Panc1 (cell line): ENCODE results near the gene CLASRP. TPM values are rescaled to one million over a fixed set of nuclear protein-coding genes. Genes with fewer than 3 reads are reported as not detected.

Experiments used
- ATAC-seq: fragments of 200-7000 bp; cut with Tn5 transposase; 2 replicates; pipeline ENCODE4 v1.9.1; 2020; ENCODE audit warnings: mild to moderate bottlenecking, moderate library complexity
- BruUV-seq: library from RNA; stranded (reverse); fragments of 400-500 nt; replicated peaks from 2 replicates; lab custom pipeline; 2021; lab: Mats Ljungman, UMichigan
- CTCF ChIA-PET: fragments of 300-600 bp; sonication (Branson Sonifier 250); formaldehyde crosslinking; loops from one replicate; lab custom pipeline; 2022; ENCODE audit warnings: antibody characterized with exemption; lab: Charles Lee
- POLR2A ChIA-PET: fragments of 300-600 bp; sonication (Branson Sonifier 250); formaldehyde crosslinking; loops from one replicate; lab custom pipeline; 2022; ENCODE audit warnings: antibody characterized with exemption; lab: Charles Lee
- DNase-seq: peaks from one replicate; pipeline ENCODE4 v3.0.0-alpha.2; 2010; ENCODE audit warnings: low read depth, low spot score
- H3K27ac ChIP-seq: 2 replicates; pipeline ENCODE4 v1.5.1; 2011; ENCODE audit warnings: mild to moderate bottlenecking, low read length, inconsistent platforms
- H3K27me3 ChIP-seq: fragments of 200-500 bp; sonication (Bioruptor generic); 2 replicates; pipeline ENCODE4 v1.6.0; 2014; ENCODE audit warnings: low read length, inconsistent platforms; ENCODE audit not compliant: control insufficient read depth, insufficient read depth
- H3K36me3 ChIP-seq: fragments of 200-500 bp; sonication (Bioruptor generic); 2 replicates; pipeline ENCODE4 v1.5.1; 2014; ENCODE audit warnings: inconsistent platforms, mild to moderate bottlenecking, low read length, moderate library complexity; ENCODE audit not compliant: control insufficient read depth, insufficient read depth
- H3K4me1 ChIP-seq: 2 replicates; pipeline ENCODE4 v1.5.1; 2011; ENCODE audit warnings: inconsistent platforms, mild to moderate bottlenecking, low read length, moderate library complexity; ENCODE audit not compliant: control insufficient read depth, insufficient read depth
- H3K4me3 ChIP-seq, 2 experiments: 2 replicates each; pipeline ENCODE4 v1.5.1; 2011 to 2012; ENCODE audit warnings: low read depth in 2 of 2, low read length in 2 of 2, mild to moderate bottlenecking in 2 of 2, inconsistent platforms in 1 of 2, moderate library complexity in 1 of 2
- H3K9me3 ChIP-seq: fragments of 200-500 bp; sonication (Bioruptor generic); 2 replicates; pipeline ENCODE4 v1.5.1; 2014; ENCODE audit warnings: low read depth, mild to moderate bottlenecking, inconsistent platforms, low read length, moderate library complexity; ENCODE audit not compliant: control insufficient read depth, insufficient read depth
- CTCF ChIP-seq: fragments of 450-650 bp; IDR thresholded peaks from 2 replicates; pipeline ENCODE4 v1.5.1; 2017; ENCODE audit warnings: mild to moderate bottlenecking
- POLR2AphosphoS5 ChIP-seq: IDR thresholded peaks from 2 replicates; pipeline ENCODE4 v1.6.1; 2012; ENCODE audit warnings: mild to moderate bottlenecking, low read depth, low read length, moderate library complexity
- SIN3A ChIP-seq: IDR thresholded peaks from 2 replicates; pipeline ENCODE4 v1.6.1; 2012; ENCODE audit warnings: low read depth, mild to moderate bottlenecking, low read length, moderate library complexity, borderline replicate concordance; ENCODE audit not compliant: insufficient read depth
- TCF7L2 ChIP-seq: IDR thresholded peaks from 2 replicates; pipeline ENCODE4 v1.6.1; 2011; ENCODE audit warnings: mild to moderate bottlenecking, low read depth, low read length, inconsistent platforms
- in situ Hi-C: cut with HindIII; loops from 2 replicates; pipeline ENCODE4 v1.10.0; 2016; ENCODE audit warnings: low sequenced_read_pairs, low pct_unique_long_range_greater_than_20kb
- intact Hi-C: fragments of 100-400 bp; cut with micrococcal nuclease; formaldehyde crosslinking; loops from one replicate; pipeline ENCODE4 v1.10.0; 2022; ENCODE audit not compliant: unreplicated experiment
- total RNA-seq: library from RNA; stranded (reverse); gene quantifications from one replicate; pipeline ENCODE4 v1.2.1, GENCODE V29; 2021; ENCODE audit not compliant: unreplicated experiment
- TF ChIP-seq, protein P1 (sequence below), 2 experiments: IDR thresholded peaks; 2 replicates each; pipeline ENCODE4 v1.6.1; 2011 to 2012; ENCODE audit warnings: low read depth in 2 of 2, control low read depth in 1 of 2, low read length in 1 of 2, mild to moderate bottlenecking in 1 of 2, moderate library complexity in 1 of 2; ENCODE audit not compliant: insufficient read depth in 1 of 2

CLASRP gene
- total RNA-seq, 1 experiment from 2014 or later, result 72.4 TPM

- CTCF ChIA-PET, result no interaction called here
- no TSS peak for BruUV-seq
- no peaks in the 10 kb centered on the region for H3K4me1 ChIP-seq
- H3K36me3 ChIP-seq, result no peaks in the 10 kb centered on the region
- no peaks in the 10 kb centered on the region for H3K9me3 ChIP-seq
- in situ Hi-C loops, result no loop called here
- no peak overlapping the region for H3K4me3 ChIP-seq
- no peak for DNase-seq
- no peak for ATAC-seq
- POLR2A ChIA-PET, result no interaction called here
- intact Hi-C loops, result no loop called here
- no peaks in the 10 kb centered on the region for H3K27me3 ChIP-seq
- TF ChIP-seq, protein P1, sequence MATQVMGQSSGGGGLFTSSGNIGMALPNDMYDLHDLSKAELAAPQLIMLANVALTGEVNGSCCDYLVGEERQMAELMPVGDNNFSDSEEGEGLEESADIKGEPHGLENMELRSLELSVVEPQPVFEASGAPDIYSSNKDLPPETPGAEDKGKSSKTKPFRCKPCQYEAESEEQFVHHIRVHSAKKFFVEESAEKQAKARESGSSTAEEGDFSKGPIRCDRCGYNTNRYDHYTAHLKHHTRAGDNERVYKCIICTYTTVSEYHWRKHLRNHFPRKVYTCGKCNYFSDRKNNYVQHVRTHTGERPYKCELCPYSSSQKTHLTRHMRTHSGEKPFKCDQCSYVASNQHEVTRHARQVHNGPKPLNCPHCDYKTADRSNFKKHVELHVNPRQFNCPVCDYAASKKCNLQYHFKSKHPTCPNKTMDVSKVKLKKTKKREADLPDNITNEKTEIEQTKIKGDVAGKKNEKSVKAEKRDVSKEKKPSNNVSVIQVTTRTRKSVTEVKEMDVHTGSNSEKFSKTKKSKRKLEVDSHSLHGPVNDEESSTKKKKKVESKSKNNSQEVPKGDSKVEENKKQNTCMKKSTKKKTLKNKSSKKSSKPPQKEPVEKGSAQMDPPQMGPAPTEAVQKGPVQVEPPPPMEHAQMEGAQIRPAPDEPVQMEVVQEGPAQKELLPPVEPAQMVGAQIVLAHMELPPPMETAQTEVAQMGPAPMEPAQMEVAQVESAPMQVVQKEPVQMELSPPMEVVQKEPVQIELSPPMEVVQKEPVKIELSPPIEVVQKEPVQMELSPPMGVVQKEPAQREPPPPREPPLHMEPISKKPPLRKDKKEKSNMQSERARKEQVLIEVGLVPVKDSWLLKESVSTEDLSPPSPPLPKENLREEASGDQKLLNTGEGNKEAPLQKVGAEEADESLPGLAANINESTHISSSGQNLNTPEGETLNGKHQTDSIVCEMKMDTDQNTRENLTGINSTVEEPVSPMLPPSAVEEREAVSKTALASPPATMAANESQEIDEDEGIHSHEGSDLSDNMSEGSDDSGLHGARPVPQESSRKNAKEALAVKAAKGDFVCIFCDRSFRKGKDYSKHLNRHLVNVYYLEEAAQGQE (IDR thresholded peaks at IDR 0.05; ENCODE audit: insufficient read depth in 1 of 2, low read depth in 2 of 2, low read length in 1 of 2), result no peak
- no peak for TF ChIP-seq TCF7L2
- TF ChIP-seq POLR2AphosphoS5, result no peak
- TF ChIP-seq SIN3A, result no peak
- no peak overlapping the region for H3K27ac ChIP-seq
Measured at GRCh38 chr19:45025264-45025663, 13.6 kb upstream of the CLASRP start.

- no TSS peak for BruUV-seq
- no peaks in the 10 kb centered on the region for H3K36me3 ChIP-seq
- TF ChIP-seq TCF7L2, result no peak
- TF ChIP-seq, protein P1 (IDR thresholded peaks at IDR 0.05; ENCODE audit: insufficient read depth in 1 of 2, low read depth in 2 of 2, low read length in 1 of 2), result no peak
- no peak for TF ChIP-seq SIN3A
- TF ChIP-seq CTCF, result no peak
- H3K4me3 ChIP-seq, result no peak overlapping the region
- DNase-seq, result no peak
- no peak for ATAC-seq
- in situ Hi-C loops (no loop called here), intact Hi-C loops (no loop called here)
- no peaks in the 10 kb centered on the region for H3K27me3 ChIP-seq
- H3K9me3 ChIP-seq, result no peaks in the 10 kb centered on the region
- ChIA-PET POLR2A (no interaction called here), CTCF (no interaction called here)
- no peak overlapping the region for H3K27ac ChIP-seq
- H3K4me1 ChIP-seq, result no peaks in the 10 kb centered on the region
Measured at GRCh38 chr19:45027371-45027770, 11.5 kb upstream of the CLASRP start.
